Gastroesophageal sphincter (tissue), 3 donors: ENCODE data around the gene C1GALT1C1L.

Experiments
- CTCF ChIP-seq, 4 experiments: fragments of 200-600 bp in 2 of 4; fragments of 450-650 bp in 2 of 4; sonication (generic) in 1 of 4; IDR thresholded peaks; one replicate each; pipeline ENCODE4 v1.5.1; 2017 to 2019; ENCODE audit warnings: antibody characterized with exemption in 4 of 4, mild to moderate bottlenecking in 2 of 4, moderate library complexity in 2 of 4
- EP300 ChIP-seq: sonication (generic); formaldehyde crosslinking; IDR thresholded peaks from one replicate; pipeline ENCODE4 v1.6.1; 2017; ENCODE audit warnings: antibody characterized with exemption, mild to moderate bottlenecking
- POLR2A ChIP-seq, 2 donors: fragments of 450-650 bp; IDR thresholded peaks; one replicate each; pipeline ENCODE4 v1.6.1; 2017; ENCODE audit warnings: antibody characterized with exemption in 2 of 2, mild to moderate bottlenecking in 2 of 2, moderate library complexity in 1 of 2
- POLR2AphosphoS5 ChIP-seq: sonication (generic); formaldehyde crosslinking; IDR thresholded peaks from one replicate; pipeline ENCODE4 v1.6.1; 2017; ENCODE audit warnings: antibody characterized with exemption

- no peak for TF ChIP-seq CTCF (IDR thresholded peaks at IDR 0.05)
- no peak for TF ChIP-seq POLR2A (IDR thresholded peaks at IDR 0.05)
- TF ChIP-seq POLR2AphosphoS5 = no peak
- no peak for TF ChIP-seq EP300
Measured at GRCh38 chr2:43653506-43653905, 22.7 kb downstream of the C1GALT1C1L start.
